ENCODE results near the gene GABPB1. TPM values are rescaled to one million over a fixed set of nuclear protein-coding genes. Genes with fewer than 3 reads are reported as not detected.
A peak's percentile ranks its signal among the peaks of the same experiment; 100 is the strongest.

The GABPB1 gene
- polyA plus RNA-seq, 3 donors, result 12.9 to 15.1 (median 14.9) TPM

GRCh38 chr15:50257332-50257731, 97.7 kb downstream of the GABPB1 start:
- H4K20me1 ChIP-seq (ENCODE audit: insufficient read depth, low read length), result no peaks in the 10 kb centered on the region
- peak overlapping the region in 2 of 7 donors; percentile 16 to 25 for H3K27ac Mint-ChIP-seq
- H3K9ac ChIP-seq (ENCODE audit: insufficient read depth, low read length, poor library complexity, severe bottlenecking), result no peak overlapping the region
- WGBS (ENCODE audit: insufficient coverage), result 100% methylated on average over 3 of the region's 8 CpGs
- H3K4me3 Mint-ChIP-seq, result no peak overlapping the region
- H3K36me3 ChIP-seq (replicated peaks in 1 of 2; ENCODE audit: control insufficient read depth in 1 of 2, insufficient read depth in 2 of 2, low read length in 2 of 2), result no peaks in the 10 kb centered on the region
- H3K9me3 ChIP-seq (replicated peaks in 1 of 2; ENCODE audit: control insufficient read depth in 1 of 2, insufficient read depth in 1 of 2, low read length in 2 of 2), result no peaks in the 10 kb centered on the region
- peaks cover 22 to 24% of the 10 kb centered on the region in 2 donors for H3K4me1 ChIP-seq (ENCODE audit: control insufficient read depth in 1 of 2, insufficient read depth in 2 of 2, low read length in 2 of 2)
- intact Hi-C loops (cut with micrococcal nuclease), result no loop called here
- peaks cover 37% of the 10 kb centered on the region for H3K4me1 Mint-ChIP-seq
- no peak overlapping the region for H3K4me3 ChIP-seq (replicated peaks in 1 of 3; ENCODE audit: low read depth in 2 of 3, low read length in 3 of 3)
- TF ChIP-seq, protein P1, sequence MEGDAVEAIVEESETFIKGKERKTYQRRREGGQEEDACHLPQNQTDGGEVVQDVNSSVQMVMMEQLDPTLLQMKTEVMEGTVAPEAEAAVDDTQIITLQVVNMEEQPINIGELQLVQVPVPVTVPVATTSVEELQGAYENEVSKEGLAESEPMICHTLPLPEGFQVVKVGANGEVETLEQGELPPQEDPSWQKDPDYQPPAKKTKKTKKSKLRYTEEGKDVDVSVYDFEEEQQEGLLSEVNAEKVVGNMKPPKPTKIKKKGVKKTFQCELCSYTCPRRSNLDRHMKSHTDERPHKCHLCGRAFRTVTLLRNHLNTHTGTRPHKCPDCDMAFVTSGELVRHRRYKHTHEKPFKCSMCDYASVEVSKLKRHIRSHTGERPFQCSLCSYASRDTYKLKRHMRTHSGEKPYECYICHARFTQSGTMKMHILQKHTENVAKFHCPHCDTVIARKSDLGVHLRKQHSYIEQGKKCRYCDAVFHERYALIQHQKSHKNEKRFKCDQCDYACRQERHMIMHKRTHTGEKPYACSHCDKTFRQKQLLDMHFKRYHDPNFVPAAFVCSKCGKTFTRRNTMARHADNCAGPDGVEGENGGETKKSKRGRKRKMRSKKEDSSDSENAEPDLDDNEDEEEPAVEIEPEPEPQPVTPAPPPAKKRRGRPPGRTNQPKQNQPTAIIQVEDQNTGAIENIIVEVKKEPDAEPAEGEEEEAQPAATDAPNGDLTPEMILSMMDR (IDR thresholded peaks at IDR 0.05), result no peak
- no peaks in the 10 kb centered on the region for H3K79me2 ChIP-seq (ENCODE audit: insufficient read depth, low read length)
- H3K27me3 ChIP-seq (ENCODE audit: control insufficient read depth in 2 of 2, insufficient read depth in 2 of 2, low read length in 2 of 2), result no peaks in the 10 kb centered on the region
- H3K27ac ChIP-seq (ENCODE audit: low read depth in 1 of 2, low read length in 2 of 2), result no peak overlapping the region
- no peak overlapping the region for H2AFZ ChIP-seq (ENCODE audit: insufficient read depth, low read depth, low read length, poor library complexity, severe bottlenecking)
- no peak for DNase-seq
- H3K4me2 ChIP-seq (replicated peaks; ENCODE audit: extremely low read depth, low read length, poor library complexity, severe bottlenecking), result no peak overlapping the region
- H3K27me3 Mint-ChIP-seq (ENCODE audit: low read depth in 3 of 3), result peaks cover 0 to 3% (median 0%) of the 10 kb centered on the region in 3 donors
- no peaks in the 10 kb centered on the region for H3K36me3 Mint-ChIP-seq
- peaks cover 0 to 2% (median 0%) of the 10 kb centered on the region in 7 donors for H3K9me3 Mint-ChIP-seq

DNA sequence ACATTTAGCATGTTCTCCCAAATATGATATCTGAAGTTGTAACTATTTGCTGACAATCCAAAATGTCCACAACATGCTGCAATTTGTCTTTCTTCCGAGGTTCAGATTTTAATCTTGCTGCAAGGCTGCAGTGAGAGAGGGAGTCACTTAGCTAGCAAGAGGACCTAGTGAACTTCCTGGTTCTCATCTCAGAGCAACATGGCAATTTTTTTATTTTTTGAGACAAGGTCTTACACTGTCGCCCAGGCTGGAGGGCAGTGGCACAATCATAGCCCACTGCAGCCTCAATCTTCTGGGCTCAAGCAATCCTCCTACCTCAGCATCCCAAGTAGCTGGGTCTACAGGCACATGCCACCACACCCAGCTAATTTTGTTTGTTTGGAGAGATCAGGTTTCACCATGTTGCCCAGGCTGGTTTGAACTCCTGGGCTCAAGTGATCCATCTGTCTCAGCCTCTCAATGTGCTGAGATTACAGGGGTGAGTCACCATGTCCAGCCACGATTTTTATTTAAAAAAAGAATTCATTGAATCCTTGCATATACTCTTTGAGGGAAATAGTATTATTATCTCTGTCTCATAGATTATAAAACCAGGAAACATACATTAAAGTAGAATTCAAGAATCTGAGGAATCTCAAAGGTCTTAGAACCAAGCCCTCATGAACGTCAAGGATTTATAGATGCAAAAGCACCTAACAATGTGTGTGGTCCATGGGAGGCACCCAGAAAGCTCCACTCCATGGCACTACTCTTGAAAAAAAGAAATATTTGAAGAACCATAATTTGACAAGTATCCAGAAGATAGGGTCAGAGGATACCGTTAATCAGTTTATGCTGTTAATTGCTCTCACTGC, 98.6 kb downstream of the GABPB1 start:
- DNase-seq, result no peak
- no CpG with 5 or more reads among the region's 5 CpGs for WGBS (ENCODE audit: insufficient coverage)
- Histone ChIP-seq H3K4me1 (ENCODE audit: control insufficient read depth in 1 of 2, insufficient read depth in 2 of 2, low read length in 2 of 2) (peaks cover 19 to 22% of the 10 kb centered on the region in 2 donors), H3K27ac (ENCODE audit: low read depth in 1 of 2, low read length in 2 of 2) (no peak overlapping the region), H3K4me2 (replicated peaks; ENCODE audit: extremely low read depth, low read length, poor library complexity, severe bottlenecking) (no peak overlapping the region), H3K9ac (ENCODE audit: insufficient read depth, low read length, poor library complexity, severe bottlenecking) (no peak overlapping the region), H3K36me3 (replicated peaks in 1 of 2; ENCODE audit: control insufficient read depth in 1 of 2, insufficient read depth in 2 of 2, low read length in 2 of 2) (no peaks in the 10 kb centered on the region), H3K9me3 (replicated peaks in 1 of 2; ENCODE audit: control insufficient read depth in 1 of 2, insufficient read depth in 1 of 2, low read length in 2 of 2) (no peaks in the 10 kb centered on the region), H3K4me3 (replicated peaks in 1 of 3; ENCODE audit: low read depth in 2 of 3, low read length in 3 of 3) (no peak overlapping the region), H3K79me2 (ENCODE audit: insufficient read depth, low read length) (no peaks in the 10 kb centered on the region), H4K20me1 (ENCODE audit: insufficient read depth, low read length) (no peaks in the 10 kb centered on the region), H2AFZ (ENCODE audit: insufficient read depth, low read depth, low read length, poor library complexity, severe bottlenecking) (peak overlapping the region; percentile 2), H3K27me3 (ENCODE audit: control insufficient read depth in 2 of 2, insufficient read depth in 2 of 2, low read length in 2 of 2) (no peaks in the 10 kb centered on the region)
- Mint-ChIP-seq H3K4me3 (no peak overlapping the region), H3K9me3 (peaks cover 0 to 2% (median 0%) of the 10 kb centered on the region in 7 donors), H3K27me3 (ENCODE audit: low read depth in 3 of 3) (peaks cover 0 to 3% (median 0%) of the 10 kb centered on the region in 3 donors), H3K36me3 (no peaks in the 10 kb centered on the region), H3K4me1 (peaks cover 33% of the 10 kb centered on the region), H3K27ac (peak overlapping the region in 2 of 7 donors; percentile 25 to 46)
- intact Hi-C loops (cut with micrococcal nuclease), result no loop called here
- TF ChIP-seq, protein P1 (IDR thresholded peaks at IDR 0.05), result no peak
